ENCODE measurements around the gene NTM.

- TF ChIP-seq, protein P1, sequence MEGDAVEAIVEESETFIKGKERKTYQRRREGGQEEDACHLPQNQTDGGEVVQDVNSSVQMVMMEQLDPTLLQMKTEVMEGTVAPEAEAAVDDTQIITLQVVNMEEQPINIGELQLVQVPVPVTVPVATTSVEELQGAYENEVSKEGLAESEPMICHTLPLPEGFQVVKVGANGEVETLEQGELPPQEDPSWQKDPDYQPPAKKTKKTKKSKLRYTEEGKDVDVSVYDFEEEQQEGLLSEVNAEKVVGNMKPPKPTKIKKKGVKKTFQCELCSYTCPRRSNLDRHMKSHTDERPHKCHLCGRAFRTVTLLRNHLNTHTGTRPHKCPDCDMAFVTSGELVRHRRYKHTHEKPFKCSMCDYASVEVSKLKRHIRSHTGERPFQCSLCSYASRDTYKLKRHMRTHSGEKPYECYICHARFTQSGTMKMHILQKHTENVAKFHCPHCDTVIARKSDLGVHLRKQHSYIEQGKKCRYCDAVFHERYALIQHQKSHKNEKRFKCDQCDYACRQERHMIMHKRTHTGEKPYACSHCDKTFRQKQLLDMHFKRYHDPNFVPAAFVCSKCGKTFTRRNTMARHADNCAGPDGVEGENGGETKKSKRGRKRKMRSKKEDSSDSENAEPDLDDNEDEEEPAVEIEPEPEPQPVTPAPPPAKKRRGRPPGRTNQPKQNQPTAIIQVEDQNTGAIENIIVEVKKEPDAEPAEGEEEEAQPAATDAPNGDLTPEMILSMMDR (IDR thresholded peaks at IDR 0.05), result no peak
- no peak for TF ChIP-seq ZFX (IDR thresholded peaks at IDR 0.05; ENCODE audit: borderline replicate concordance)
Measured at GRCh38 chr11:131598305-131598704, 227.9 kb downstream of the NTM start.
